Trophoblast cell (in vitro differentiated cells and primary cell): ENCODE measurements around the gene ART3.
"Not testable (repeated sequence)": the region's sequence is repeated elsewhere in the genome, so short reads cannot be mapped to it uniquely, and the experiment has no call there.

Experiments
- DNase-seq, 2 donors: peaks; one replicate each; pipeline ENCODE4 v3.0.0-alpha.2; 2016
- H2AFZ ChIP-seq: 2 replicates; pipeline ENCODE4 v1.6.1; 2013; ENCODE audit warnings: low read length, moderate library complexity, mild to moderate bottlenecking; ENCODE audit not compliant: insufficient read depth, poor library complexity
- H2AK5ac ChIP-seq: 2 replicates; pipeline ENCODE4 v1.6.1; 2013; ENCODE audit warnings: mild to moderate bottlenecking, low read length
- H2BK120ac ChIP-seq: 2 replicates; pipeline ENCODE4 v1.6.1; 2013; ENCODE audit warnings: low read length, mild to moderate bottlenecking, moderate library complexity; ENCODE audit not compliant: insufficient read depth, poor library complexity
- H2BK12ac ChIP-seq: 2 replicates; pipeline ENCODE4 v1.6.1; 2013; ENCODE audit warnings: mild to moderate bottlenecking, low read length, moderate library complexity
- H2BK5ac ChIP-seq: 2 replicates; pipeline ENCODE4 v1.6.1; 2013; ENCODE audit warnings: low read length, low read depth, moderate library complexity, mild to moderate bottlenecking; ENCODE audit not compliant: poor library complexity
- H3K14ac ChIP-seq: 2 replicates; pipeline ENCODE4 v1.6.1; 2013; ENCODE audit warnings: mild to moderate bottlenecking, low read length
- H3K18ac ChIP-seq: 2 replicates; pipeline ENCODE4 v1.6.1; 2013; ENCODE audit warnings: mild to moderate bottlenecking, low read length
- H3K23ac ChIP-seq: 2 replicates; pipeline ENCODE4 v1.6.1; 2013; ENCODE audit warnings: low read length
- H3K27ac ChIP-seq: 2 replicates; pipeline ENCODE4 v1.5.1; 2013; ENCODE audit warnings: low read depth, mild to moderate bottlenecking, inconsistent platforms, low read length, moderate library complexity
- H3K27me3 ChIP-seq: 2 replicates; pipeline ENCODE4 v1.6.1; 2013; ENCODE audit warnings: inconsistent platforms, mild to moderate bottlenecking, low read length, moderate library complexity; ENCODE audit not compliant: insufficient read depth
- H3K36me3 ChIP-seq, 2 experiments: 1 replicate in 1 of 2; 2 replicates in 1 of 2; pipeline ENCODE4 v1.6.1; 2013; ENCODE audit warnings: low read length in 2 of 2, mild to moderate bottlenecking in 2 of 2, moderate library complexity in 1 of 2; ENCODE audit not compliant: insufficient read depth in 2 of 2, control insufficient read depth in 1 of 2
- H3K4ac ChIP-seq: 2 replicates; pipeline ENCODE4 v1.6.1; 2013; ENCODE audit warnings: low read depth, mild to moderate bottlenecking, low read length, moderate library complexity
- H3K4me1 ChIP-seq, 2 experiments: 1 replicate in 1 of 2; 2 replicates in 1 of 2; pipeline ENCODE4 v1.6.1; 2013; ENCODE audit warnings: low read length in 2 of 2, mild to moderate bottlenecking in 2 of 2, moderate library complexity in 1 of 2; ENCODE audit not compliant: insufficient read depth in 2 of 2, control insufficient read depth in 1 of 2
- H3K4me2 ChIP-seq: 2 replicates; pipeline ENCODE4 v1.6.1; 2013; ENCODE audit warnings: inconsistent platforms, mild to moderate bottlenecking, low read length, moderate library complexity
- H3K4me3 ChIP-seq: 2 replicates; pipeline ENCODE4 v1.5.1; 2013; ENCODE audit warnings: mild to moderate bottlenecking, low read depth, low read length, inconsistent platforms
- H3K79me1 ChIP-seq: one replicate; pipeline ENCODE4 v1.6.1; 2013; ENCODE audit warnings: low read length
- H3K79me2 ChIP-seq: 2 replicates; pipeline ENCODE4 v1.6.1; 2013; ENCODE audit warnings: low read length, mild to moderate bottlenecking; ENCODE audit not compliant: control insufficient read depth, insufficient read depth, poor library complexity
- H3K9ac ChIP-seq: 2 replicates; pipeline ENCODE4 v1.6.1; 2013; ENCODE audit warnings: mild to moderate bottlenecking, low read length
- H3K9me3 ChIP-seq: 2 replicates; pipeline ENCODE4 v1.6.1; 2013; ENCODE audit warnings: low read depth, mild to moderate bottlenecking, control low read depth, inconsistent platforms, low read length; ENCODE audit not compliant: insufficient read depth
- H4K12ac ChIP-seq: 2 replicates; pipeline ENCODE4 v1.6.1; 2013; ENCODE audit warnings: low read depth, mild to moderate bottlenecking, low read length, moderate library complexity
- H4K8ac ChIP-seq: 2 replicates; pipeline ENCODE4 v1.6.1; 2013; ENCODE audit warnings: low read depth, mild to moderate bottlenecking, low read length, moderate library complexity
- H4K91ac ChIP-seq: one replicate; pipeline ENCODE4 v1.6.1; 2013; ENCODE audit warnings: low read depth, mild to moderate bottlenecking, low read length, moderate library complexity
- WGBS: extraction: QIAGEN DNeasy Blood & Tissue Kit; methylation state at CpG from one replicate; pipeline ENCODE4 v1.1.7; 2013; ENCODE audit warnings: missing lambda C conversion rate; ENCODE audit not compliant: insufficient read length, insufficient coverage; ENCODE audit errors: extremely low coverage; 5-methylcytosine and 5-hydroxymethylcytosine counted together

Gene ART3

DNA sequence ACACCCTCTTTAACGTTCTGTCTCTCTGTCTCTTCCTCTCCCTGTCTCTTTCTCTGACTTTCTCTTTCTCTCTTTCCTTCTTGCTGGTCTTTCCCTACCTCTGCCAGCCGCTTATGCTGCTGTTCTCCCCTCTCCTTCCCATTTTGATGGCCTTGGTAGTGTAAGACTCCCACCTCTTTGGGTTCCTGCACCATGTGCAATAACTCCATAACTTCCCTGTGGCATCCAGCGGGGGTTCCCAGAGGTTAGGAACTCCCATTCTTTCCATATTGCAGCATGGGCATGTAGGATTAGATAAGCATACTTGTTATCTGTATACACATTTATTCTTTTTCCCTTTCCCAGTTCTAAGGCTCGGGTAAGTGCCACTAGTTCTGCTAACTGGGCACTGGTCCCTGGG lies 29.8 kb upstream of the ART3 start:
- not testable (repeated sequence) for H3K27ac ChIP-seq, H3K18ac ChIP-seq, H3K36me3 ChIP-seq, H4K12ac ChIP-seq, H4K8ac ChIP-seq, H3K14ac ChIP-seq, H3K27me3 ChIP-seq, H4K91ac ChIP-seq, H3K4me3 ChIP-seq, H3K79me2 ChIP-seq, H3K79me1 ChIP-seq, H2BK5ac ChIP-seq, H3K4me2 ChIP-seq, DNase-seq, H2BK12ac ChIP-seq, H2AFZ ChIP-seq, H3K9ac ChIP-seq, H3K4me1 ChIP-seq, H3K4ac ChIP-seq, H3K9me3 ChIP-seq, H3K23ac ChIP-seq, H2BK120ac ChIP-seq, H2AK5ac ChIP-seq
- no CpG with 5 or more reads among the region's 4 CpGs for WGBS

- not testable (repeated sequence) for H2AK5ac ChIP-seq, H4K8ac ChIP-seq, H3K14ac ChIP-seq, H2BK5ac ChIP-seq, H2BK12ac ChIP-seq, H3K79me1 ChIP-seq, H3K9ac ChIP-seq, H3K27me3 ChIP-seq, H4K12ac ChIP-seq, DNase-seq, H3K4me1 ChIP-seq, H3K4me3 ChIP-seq, H3K4me2 ChIP-seq, H3K27ac ChIP-seq, H3K9me3 ChIP-seq, H3K18ac ChIP-seq, H2AFZ ChIP-seq, H3K79me2 ChIP-seq, H2BK120ac ChIP-seq, H3K4ac ChIP-seq, H4K91ac ChIP-seq, H3K23ac ChIP-seq, H3K36me3 ChIP-seq
- WGBS, result no CpG with 5 or more reads among the region's 17 CpGs
Measured at GRCh38 chr4:76049860-76050416, 24.6 kb upstream of the ART3 start.

DNA sequence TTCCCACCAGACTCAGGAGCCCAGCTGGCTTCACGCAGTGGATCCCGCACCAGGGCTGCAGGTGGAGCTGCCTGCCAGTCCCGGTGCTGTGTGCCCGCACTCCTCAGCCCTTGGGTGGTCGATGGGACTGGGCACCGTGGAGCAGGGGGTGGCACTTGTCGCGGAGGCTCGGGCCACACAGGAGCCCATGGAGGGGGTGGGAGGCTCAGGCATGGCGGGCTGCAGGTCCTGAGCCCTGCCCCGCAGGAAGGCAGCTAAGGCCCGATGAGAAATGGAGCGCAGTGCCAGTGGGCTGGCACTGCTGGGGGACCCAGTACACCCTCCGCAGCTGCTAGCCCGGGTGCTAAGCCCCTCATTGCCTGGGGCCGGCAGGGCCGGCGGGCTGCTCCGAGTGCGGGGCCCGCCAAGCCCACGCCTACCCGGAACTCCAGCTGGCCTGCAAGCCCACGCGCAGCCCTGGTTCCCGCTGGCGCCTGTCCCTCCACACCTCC lies 23.9 kb upstream of the ART3 start:
- not testable (repeated sequence) for H3K18ac ChIP-seq, H3K14ac ChIP-seq, H2AFZ ChIP-seq, H3K36me3 ChIP-seq, H3K79me1 ChIP-seq, H3K4me1 ChIP-seq, H4K12ac ChIP-seq, H4K8ac ChIP-seq, H3K79me2 ChIP-seq, DNase-seq, H2BK120ac ChIP-seq, H3K27me3 ChIP-seq, H3K27ac ChIP-seq, H3K23ac ChIP-seq, H3K4me3 ChIP-seq, H3K4ac ChIP-seq, H2AK5ac ChIP-seq, H2BK12ac ChIP-seq, H3K9ac ChIP-seq, H3K4me2 ChIP-seq, H3K9me3 ChIP-seq, H2BK5ac ChIP-seq, H4K91ac ChIP-seq
- no CpG with 5 or more reads among the region's 27 CpGs for WGBS

DNA sequence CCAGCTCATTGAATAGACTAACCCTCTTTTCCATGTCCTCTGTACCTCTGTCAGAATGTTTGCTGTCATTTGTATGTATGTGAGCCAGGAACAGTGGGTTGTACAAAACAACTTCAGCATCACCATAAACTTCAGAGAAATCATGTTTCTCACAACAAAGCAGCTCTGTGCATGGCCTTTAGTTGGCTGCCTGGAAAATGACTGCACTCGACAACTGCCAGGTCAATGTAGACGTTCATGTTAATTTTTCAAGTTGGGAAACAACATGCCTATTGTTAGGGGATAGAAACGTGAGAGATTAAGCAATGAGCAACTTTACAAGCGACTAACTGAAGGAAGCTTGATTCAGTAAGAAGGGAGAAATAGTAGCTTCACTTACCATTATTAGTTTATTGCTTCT lies 20.8 kb upstream of the ART3 start:
- Histone ChIP-seq H4K91ac (no peak overlapping the region), H3K27me3 (no peaks in the 10 kb centered on the region), H2AFZ (no peak overlapping the region)

More for the DNA sequence above, 20.8 kb upstream of the ART3 start:
- Histone ChIP-seq H3K36me3 (no peaks in the 10 kb centered on the region), H3K14ac (no peak overlapping the region), H2BK120ac (no peak overlapping the region), H3K27ac (no peak overlapping the region), H4K8ac (no peak overlapping the region), H3K4me2 (no peak overlapping the region), H3K79me2 (no peaks in the 10 kb centered on the region), H3K9ac (no peak overlapping the region), H3K9me3 (no peaks in the 10 kb centered on the region), H3K4me3 (no peak overlapping the region), H3K23ac (no peak overlapping the region), H3K4ac (no peak overlapping the region), H2BK12ac (no peak overlapping the region), H3K4me1 (no peaks in the 10 kb centered on the region), H2AK5ac (no peak overlapping the region), H3K79me1 (no peaks in the 10 kb centered on the region), H4K12ac (no peak overlapping the region), H3K18ac (no peak overlapping the region), H2BK5ac (no peak overlapping the region)
- no peak for DNase-seq
- whole genome bisulfite sequencing, result no CpG with 5 or more reads among the region's 4 CpGs
